ENCODE results near the gene TBC1D9B.
"Not testable (repeated sequence)": the region's sequence is repeated elsewhere in the genome, so short reads cannot be mapped to it uniquely, and the experiment has no call there.

The TBC1D9B gene

GRCh38 chr5:179885491-179886090 lies 22.1 kb downstream of the TBC1D9B start:
- no peak for DNase-seq (ENCODE audit: low read depth)

- DNase-seq (ENCODE audit: low read depth), result no peak
These were observed 24.5 kb downstream of the TBC1D9B start for GRCh38 chr5:179883163-179883562.

GRCh38 chr5:179882338-179882737 lies 25.4 kb downstream of the TBC1D9B start:
- DNase-seq (ENCODE audit: low read depth), result no peak

GRCh38 chr5:179880848-179881590 lies 26.7 kb downstream of the TBC1D9B start:
- DNase-seq (ENCODE audit: low read depth), result no peak

GRCh38 chr5:179880066-179880650 lies 27.5 kb downstream of the TBC1D9B start:
- DNase-seq (ENCODE audit: low read depth), result no peak

- DNase-seq (ENCODE audit: low read depth), result no peak
These were observed 28.0 kb downstream of the TBC1D9B start for GRCh38 chr5:179879690-179880010.

- no peak for DNase-seq (ENCODE audit: low read depth)
These were observed 28.6 kb downstream of the TBC1D9B start for GRCh38 chr5:179879003-179879689.

GRCh38 chr5:179878222-179879002 lies 29.3 kb downstream of the TBC1D9B start:
- DNase-seq (ENCODE audit: low read depth), result peak; percentile 22

- no peak for DNase-seq (ENCODE audit: low read depth)
These were observed 31.1 kb downstream of the TBC1D9B start for GRCh38 chr5:179876610-179876952.

- no peak for DNase-seq (ENCODE audit: low read depth)
These were observed 31.7 kb downstream of the TBC1D9B start for GRCh38 chr5:179875741-179876609.

- no peak for DNase-seq (ENCODE audit: low read depth)
These were observed 33.0 kb downstream of the TBC1D9B start for GRCh38 chr5:179874536-179875292.

GRCh38 chr5:179874136-179874535 lies 33.6 kb downstream of the TBC1D9B start:
- DNase-seq (ENCODE audit: low read depth), result no peak

- DNase-seq (ENCODE audit: low read depth), result no peak
These were observed 34.0 kb downstream of the TBC1D9B start for GRCh38 chr5:179873588-179874110.

- DNase-seq (ENCODE audit: low read depth), result no peak
These were observed 34.7 kb downstream of the TBC1D9B start for GRCh38 chr5:179872828-179873575.

GRCh38 chr5:179872055-179872827 lies 35.5 kb downstream of the TBC1D9B start:
- no peak for DNase-seq (ENCODE audit: low read depth)

GRCh38 chr5:179871533-179871932 lies 36.2 kb downstream of the TBC1D9B start:
- DNase-seq (ENCODE audit: low read depth), result not testable (repeated sequence)

GRCh38 chr5:179870952-179871351 lies 36.7 kb downstream of the TBC1D9B start:
- DNase-seq (ENCODE audit: low read depth), result no peak

- DNase-seq (ENCODE audit: low read depth), result peak; percentile 44
These were observed 37.2 kb downstream of the TBC1D9B start for GRCh38 chr5:179870403-179870903.

All from EH (cell line).